HG02943 (cell line): Measurements from ENCODE around the gene RCSD1.

Source experiments
- ATAC-seq: cut with Tn5 transposase; IDR thresholded peaks from one replicate; pipeline ENCODE4 v1.9.1; 2021; ENCODE audit warnings: mild to moderate bottlenecking, low read depth, moderate library complexity; ENCODE audit not compliant: unreplicated experiment

RCSD1 gene

GRCh38 chr1:167638064-167638463 is 8.0 kb downstream of the RCSD1 start:
- ATAC-seq = no peak

- ATAC-seq = no peak
These were observed 10.0 kb downstream of the RCSD1 start for GRCh38 chr1:167640051-167640450.

GRCh38 chr1:167641786-167642500 is 11.9 kb downstream of the RCSD1 start:
- ATAC-seq = no peak

GRCh38 chr1:167642501-167642826 is 12.4 kb downstream of the RCSD1 start:
- ATAC-seq = no peak

GRCh38 chr1:167643441-167643840 is 13.4 kb downstream of the RCSD1 start:
- ATAC-seq = no peak

- no peak for ATAC-seq
These were observed 14.5 kb downstream of the RCSD1 start for GRCh38 chr1:167644551-167644950.

GRCh38 chr1:167645140-167645541 is 15.1 kb downstream of the RCSD1 start:
- no peak for ATAC-seq

- ATAC-seq = no peak
These were observed 15.8 kb downstream of the RCSD1 start for GRCh38 chr1:167645625-167646414.

GRCh38 chr1:167648252-167648849 is 18.3 kb downstream of the RCSD1 start:
- ATAC-seq = no peak

GRCh38 chr1:167648978-167649744 is 19.1 kb downstream of the RCSD1 start:
- no peak for ATAC-seq

- ATAC-seq = no peak
These were observed 20.5 kb downstream of the RCSD1 start for GRCh38 chr1:167650269-167651160.

- no peak for ATAC-seq
These were observed 21.2 kb downstream of the RCSD1 start for GRCh38 chr1:167651161-167651693.

- ATAC-seq = no peak
These were observed 25.0 kb downstream of the RCSD1 start for GRCh38 chr1:167654975-167655575.

GRCh38 chr1:167656657-167657056 is 26.6 kb downstream of the RCSD1 start:
- no peak for ATAC-seq

- no peak for ATAC-seq
These were observed 28.7 kb downstream of the RCSD1 start for GRCh38 chr1:167658574-167659328.

- ATAC-seq = no peak
These were observed 29.4 kb downstream of the RCSD1 start for GRCh38 chr1:167659450-167659849.

- ATAC-seq = no peak
These were observed 29.8 kb downstream of the RCSD1 start for GRCh38 chr1:167659881-167660280.

- ATAC-seq = no peak
These were observed 31.7 kb downstream of the RCSD1 start for GRCh38 chr1:167661527-167662426.
